Neural progenitor cell (in vitro differentiated cells): ENCODE measurements around the gene VPS35.

ENCODE experiments used
- EZH2 ChIP-seq: fragments of 200-600 bp; sonication (generic); IDR thresholded peaks from 2 replicates; pipeline ENCODE4 v1.6.1; 2017; ENCODE audit warnings: antibody characterized with exemption, mild to moderate bottlenecking, moderate library complexity
- TF ChIP-seq, protein P1 (sequence below): fragments of 200-600 bp; sonication (generic); IDR thresholded peaks from 2 replicates; pipeline ENCODE4 v1.5.1; 2017; ENCODE audit warnings: antibody characterized with exemption, mild to moderate bottlenecking

GRCh38 chr16:46696957-46697356 is 8.0 kb upstream of the VPS35 start:
- TF ChIP-seq, protein P1, sequence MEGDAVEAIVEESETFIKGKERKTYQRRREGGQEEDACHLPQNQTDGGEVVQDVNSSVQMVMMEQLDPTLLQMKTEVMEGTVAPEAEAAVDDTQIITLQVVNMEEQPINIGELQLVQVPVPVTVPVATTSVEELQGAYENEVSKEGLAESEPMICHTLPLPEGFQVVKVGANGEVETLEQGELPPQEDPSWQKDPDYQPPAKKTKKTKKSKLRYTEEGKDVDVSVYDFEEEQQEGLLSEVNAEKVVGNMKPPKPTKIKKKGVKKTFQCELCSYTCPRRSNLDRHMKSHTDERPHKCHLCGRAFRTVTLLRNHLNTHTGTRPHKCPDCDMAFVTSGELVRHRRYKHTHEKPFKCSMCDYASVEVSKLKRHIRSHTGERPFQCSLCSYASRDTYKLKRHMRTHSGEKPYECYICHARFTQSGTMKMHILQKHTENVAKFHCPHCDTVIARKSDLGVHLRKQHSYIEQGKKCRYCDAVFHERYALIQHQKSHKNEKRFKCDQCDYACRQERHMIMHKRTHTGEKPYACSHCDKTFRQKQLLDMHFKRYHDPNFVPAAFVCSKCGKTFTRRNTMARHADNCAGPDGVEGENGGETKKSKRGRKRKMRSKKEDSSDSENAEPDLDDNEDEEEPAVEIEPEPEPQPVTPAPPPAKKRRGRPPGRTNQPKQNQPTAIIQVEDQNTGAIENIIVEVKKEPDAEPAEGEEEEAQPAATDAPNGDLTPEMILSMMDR, result no peak
- no peak for TF ChIP-seq EZH2
